K562 (cell line): ENCODE results near the gene RFX7. TPM values are rescaled to one million over a fixed set of nuclear protein-coding genes. Genes with fewer than 3 reads are reported as not detected.

ENCODE experiments used
- ATAC-seq: fragments of 200-7000 bp; cut with Tn5 transposase; 3 replicates; pipeline ENCODE4 v1.9.1; 2020; ENCODE audit warnings: moderate library complexity
- BruUV-seq: library from RNA; stranded (reverse); fragments of 400-500 nt; replicated peaks from 2 replicates; lab custom pipeline; 2021; lab: Mats Ljungman, UMichigan
- CTCF ChIA-PET: fragments of 300-600 bp; formaldehyde crosslinking; extraction: SDS; loops from one replicate; lab custom pipeline; 2021; ENCODE audit warnings: low intra/inter-chr PET ratio; lab: Yijun Ruan, JAX
- POLR2A ChIA-PET: fragments of 300-600, 350-650 bp; sonication (Branson Sonifier 250); formaldehyde crosslinking; extraction: SDS; loops from one replicate; lab custom pipeline; 2021; ENCODE audit warnings: antibody characterized with exemption, inconsistent platforms; lab: Yijun Ruan, JAX
- DNase-seq, 4 experiments: peaks; one replicate each; pipeline versions ENCODE4 v3.0.0 to v3.0.0-alpha.2; 2011 to 2018; ENCODE audit warnings: low spot score in 3 of 4, mixed read lengths in 3 of 4; ENCODE audit errors: extremely low read depth in 1 of 4
- FAIRE-seq: peaks from 2 replicates; lab custom pipeline; 2011; peaks lifted over from hg19 to GRCh38; lab: Jason Lieb, UNC
- H2AFZ ChIP-seq: 2 replicates; pipeline ENCODE4 v1.6.0; 2011; ENCODE audit warnings: low read depth, low read length, control low read depth, inconsistent platforms
- H3K27ac ChIP-seq: fragments of 200-600 bp; 3 replicates; pipeline ENCODE4 v1.8.0; 2011; ENCODE audit warnings: low read depth, mild to moderate bottlenecking, control low read depth, inconsistent platforms, low read length, moderate library complexity, mixed read lengths; ENCODE audit errors: extremely low read depth
- H3K27me3 ChIP-seq, 2 experiments: fragments of 300-600 bp in 1 of 2; 2 replicates in 1 of 2; 3 replicates in 1 of 2; pipeline versions ENCODE4 v1.6.0 to v1.8.0; 2011; ENCODE audit warnings: inconsistent platforms in 2 of 2, low read length in 2 of 2, mild to moderate bottlenecking in 1 of 2, mixed read lengths in 1 of 2, moderate library complexity in 1 of 2; ENCODE audit not compliant: control insufficient read depth in 2 of 2, insufficient read depth in 2 of 2
- H3K36me3 ChIP-seq: fragments of 300-600 bp; 3 replicates; pipeline ENCODE4 v1.8.0; 2011; ENCODE audit warnings: mild to moderate bottlenecking, low read length, inconsistent platforms; ENCODE audit not compliant: control insufficient read depth, insufficient read depth
- H3K4me1 ChIP-seq, 2 experiments: fragments of 200-600 bp in 1 of 2; replicated peaks in 1 of 2; 2 replicates in 1 of 2; 3 replicates in 1 of 2; pipeline versions ENCODE4 v1.5.1 to v1.8.0; 2011; ENCODE audit warnings: inconsistent platforms in 2 of 2, low read length in 2 of 2, mild to moderate bottlenecking in 1 of 2, mixed read lengths in 1 of 2, moderate library complexity in 1 of 2; ENCODE audit not compliant: control insufficient read depth in 2 of 2, insufficient read depth in 2 of 2
- H3K4me2 ChIP-seq: 2 replicates; pipeline ENCODE4 v1.6.1; 2011; ENCODE audit warnings: low read length, control low read depth, inconsistent platforms, mixed read lengths; ENCODE audit not compliant: insufficient read depth
- H3K4me3 ChIP-seq: fragments of 200-600 bp; sonication (generic), shearing (Covaris generic); 2 replicates; pipeline ENCODE4 v1.5.1; 2016; ENCODE audit warnings: control low read depth, inconsistent platforms
- H3K79me2 ChIP-seq: fragments of 200-600 bp; 3 replicates; pipeline ENCODE4 v1.8.0; 2011; ENCODE audit warnings: low read length, inconsistent platforms; ENCODE audit not compliant: control insufficient read depth, insufficient read depth
- H3K9ac ChIP-seq, 2 experiments: 2 replicates each; pipeline versions ENCODE4 v1.6.0 to v1.6.1; 2011; ENCODE audit warnings: low read depth in 2 of 2, low read length in 2 of 2, control low read depth in 1 of 2, inconsistent platforms in 1 of 2, mild to moderate bottlenecking in 1 of 2, mixed read lengths in 1 of 2; ENCODE audit not compliant: insufficient read depth in 1 of 2
- H3K9me1 ChIP-seq: one replicate; pipeline ENCODE4 v1.6.0; 2011; ENCODE audit warnings: inconsistent platforms, mild to moderate bottlenecking, low read length, moderate library complexity; ENCODE audit not compliant: control insufficient read depth, insufficient read depth
- H3K9me3 ChIP-seq: replicated peaks from 2 replicates; pipeline ENCODE4 v1.5.1; 2011; ENCODE audit warnings: low read depth, low read length, inconsistent platforms; ENCODE audit not compliant: control insufficient read depth, insufficient read depth
- H4K20me1 ChIP-seq: replicated peaks from 2 replicates; pipeline ENCODE4 v1.6.1; 2011; ENCODE audit warnings: low read length, inconsistent platforms, mixed read lengths; ENCODE audit not compliant: control insufficient read depth, insufficient read depth
- C11orf30 ChIP-seq: fragments of 450-650 bp; IDR thresholded peaks from 2 replicates; pipeline ENCODE4 v1.6.1; 2016; ENCODE audit warnings: low read depth, mild to moderate bottlenecking
- KDM4B ChIP-seq, 2 experiments: fragments of 450-650 bp in 1 of 2; sonication (generic) in 1 of 2; IDR thresholded peaks; 2 replicates each; pipeline ENCODE4 v1.6.1; 2016 to 2017; ENCODE audit warnings: borderline replicate concordance in 2 of 2, antibody characterized with exemption in 1 of 2, low read depth in 1 of 2, mild to moderate bottlenecking in 1 of 2
- MAFF ChIP-seq: IDR thresholded peaks from 2 replicates; pipeline ENCODE4 v1.6.1; 2012; ENCODE audit warnings: low read length, improper control_type of control experiment
- MAFG ChIP-seq: fragments of 450-650 bp; conservative IDR thresholded peaks from 2 replicates; pipeline ENCODE4 v1.6.1; 2016; ENCODE audit warnings: missing genetic modification characterization, missing compliant biosample characterization
- MAFK ChIP-seq: IDR thresholded peaks from 2 replicates; pipeline ENCODE4 v1.6.1; 2011; ENCODE audit warnings: low read length, improper control_type of control experiment
- RAD21 ChIP-seq, 2 experiments: fragments of 250-450 bp in 1 of 2; fragments of 450-650 bp in 1 of 2; sonication (Bioruptor Pico) in 1 of 2; formaldehyde crosslinking in 1 of 2; IDR thresholded peaks in 1 of 2; conservative IDR thresholded peaks in 1 of 2; 2 replicates each; pipeline versions ENCODE4 v1.4.0 to v1.8.0; 2020 to 2022; ENCODE audit warnings: mild to moderate bottlenecking in 2 of 2, moderate library complexity in 1 of 2
- ZBTB7A ChIP-seq: IDR thresholded peaks from 2 replicates; pipeline ENCODE4 v1.6.1; 2011; ENCODE audit warnings: low read depth, mild to moderate bottlenecking, low read length, moderate library complexity, borderline replicate concordance; ENCODE audit not compliant: control insufficient read depth
- ZNF316 ChIP-seq: fragments of 450-650 bp; IDR thresholded peaks from 2 replicates; pipeline ENCODE4 v1.6.1; 2016
- WGBS: fragments of 100-300 bp; shearing (Covaris generic); methylation state at CpG from one replicate; pipeline ENCODE4 v1.1.6; 2016; ENCODE audit warnings: low coverage, mixed read lengths; ENCODE audit not compliant: insufficient coverage; ENCODE audit errors: missing lambda C conversion rate; 5-methylcytosine and 5-hydroxymethylcytosine counted together
- in situ Hi-C: fragments of 300-500 bp; cut with MboI; formaldehyde crosslinking; loops from 4 replicates; pipeline ENCODE4 v1.15.0; 2018; ENCODE audit warnings: inconsistent platforms, mixed read lengths
- intact Hi-C: fragments of 100-400 bp; cut with micrococcal nuclease; formaldehyde crosslinking; loops from 2 replicates; pipeline ENCODE4 v1.14.2; 2022
- polyA plus RNA-seq, 8 experiments: library from polyadenylated mRNA; depleted of rRNA in 4 of 8; stranded (reverse) in 5 of 8; unstranded in 3 of 8; fragments of >200 nt; fragmentation: Nextera tagmentation in 2 of 8; fragmentation: Illumina TruSeq in 1 of 8; extraction: Ambion mirVana in 2 of 8; extraction: Trizol in 1 of 8; gene quantifications; 2 replicates each; pipeline versions ENCODE4 v1.2.1 to v1.2.3, GENCODE V29; 2011 to 2014; ENCODE audit warnings: inconsistent platforms in 1 of 8, missing spikeins in 1 of 8
- total RNA-seq, 7 experiments: library from RNA; depleted of rRNA in 6 of 7; stranded (reverse); fragments of >200 nt in 6 of 7; fragmentation: Illumina TruSeq in 2 of 7; extraction: Trizol in 2 of 7; gene quantifications; 2 replicates each; pipeline versions ENCODE4 v1.2.1 to v1.2.3, GENCODE V29; 2011 to 2021; ENCODE audit warnings: low replicate concordance in 1 of 7
- TF ChIP-seq, protein P1 (sequence below): fragments of 450-650 bp; formaldehyde crosslinking; IDR thresholded peaks from 2 replicates; pipeline ENCODE4 v1.4.0; 2020; ENCODE audit warnings: mild to moderate bottlenecking, mixed read lengths
- TF ChIP-seq, protein P2 (sequence below): IDR thresholded peaks from 3 replicates; pipeline ENCODE4 v1.6.1; 2011; ENCODE audit warnings: borderline replicate concordance, mild to moderate bottlenecking; ENCODE audit not compliant: insufficient read length, insufficient read depth
- TF ChIP-seq, protein P3 (sequence below), 3 experiments: IDR thresholded peaks in 2 of 3; conservative IDR thresholded peaks in 1 of 3; 2 replicates each; pipeline ENCODE4 v1.5.1; 2011 to 2012; ENCODE audit warnings: low read length in 3 of 3, mild to moderate bottlenecking in 3 of 3, control low read depth in 2 of 3, improper control_type of control experiment in 1 of 3, inconsistent platforms in 1 of 3, low read depth in 1 of 3, mixed read lengths in 1 of 3, moderate library complexity in 1 of 3; ENCODE audit not compliant: insufficient read depth in 2 of 3

Gene RFX7
- total and polyA plus RNA-seq, 9 of the 15 experiments (the other 6 are each of a cell fraction or from before 2014, with no cell fraction given) = 2.4 to 17.9 (median 6.3) TPM

DNA sequence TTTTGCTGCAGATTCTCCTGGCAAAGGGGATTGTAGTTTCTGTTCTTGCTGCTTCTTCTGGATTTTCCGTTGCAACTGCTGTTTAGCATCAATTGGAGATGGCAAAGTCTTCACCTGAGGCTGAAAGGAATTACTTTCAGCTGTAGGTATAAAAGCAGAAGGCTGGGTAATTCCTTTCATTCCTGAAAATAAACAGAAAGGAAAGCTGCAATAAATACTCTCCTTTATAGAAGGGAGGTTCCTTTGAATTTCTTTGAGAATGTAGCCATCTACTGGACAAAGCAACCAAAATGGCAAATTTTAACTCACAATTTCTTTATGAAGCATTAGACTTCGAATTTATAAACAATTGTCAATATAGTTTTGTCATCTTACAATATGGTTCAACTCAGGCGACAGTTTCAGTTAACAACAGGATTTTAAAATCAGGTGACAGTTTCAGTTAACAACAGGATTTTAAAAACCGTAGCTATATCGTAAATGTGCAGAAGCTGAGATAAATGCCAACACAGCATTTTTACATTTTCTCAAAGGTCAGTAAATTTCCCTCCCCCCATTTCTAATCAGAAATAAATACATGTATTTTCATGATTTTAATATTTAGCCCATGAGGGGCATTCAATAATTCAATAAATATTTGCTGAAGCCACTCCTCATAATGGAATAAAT is 145.3 kb downstream of the RFX7 start:
- peaks cover 79% of the 10 kb centered on the region for H3K36me3 ChIP-seq
- no peak overlapping the region for H2AFZ ChIP-seq
- no peak overlapping the region for H3K9ac ChIP-seq
- no peak overlapping the region for H3K27ac ChIP-seq
- TF ChIP-seq ZNF316 = peak; percentile 94
- TF ChIP-seq MAFK = peak; percentile 96
- TF ChIP-seq, protein P1, sequence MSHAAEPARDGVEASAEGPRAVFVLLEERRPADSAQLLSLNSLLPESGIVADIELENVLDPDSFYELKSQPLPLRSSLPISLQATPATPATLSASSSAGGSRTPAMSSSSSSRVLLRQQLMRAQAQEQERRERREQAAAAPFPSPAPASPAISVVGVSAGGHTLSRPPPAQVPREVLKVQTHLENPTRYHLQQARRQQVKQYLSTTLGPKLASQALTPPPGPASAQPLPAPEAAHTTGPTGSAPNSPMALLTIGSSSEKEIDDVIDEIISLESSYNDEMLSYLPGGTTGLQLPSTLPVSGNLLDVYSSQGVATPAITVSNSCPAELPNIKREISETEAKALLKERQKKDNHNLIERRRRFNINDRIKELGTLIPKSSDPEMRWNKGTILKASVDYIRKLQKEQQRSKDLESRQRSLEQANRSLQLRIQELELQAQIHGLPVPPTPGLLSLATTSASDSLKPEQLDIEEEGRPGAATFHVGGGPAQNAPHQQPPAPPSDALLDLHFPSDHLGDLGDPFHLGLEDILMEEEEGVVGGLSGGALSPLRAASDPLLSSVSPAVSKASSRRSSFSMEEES (CRISPR knock-in tag) = no peak
- peak; percentile 93 for TF ChIP-seq C11orf30
- TF ChIP-seq KDM4B (IDR thresholded peaks at IDR 0.05; ENCODE audit: borderline replicate concordance in 2 of 2, low read depth in 1 of 2) = no peak
- peak; percentile 94 for TF ChIP-seq MAFF
- TF ChIP-seq MAFG (tag) = peak; percentile 93
- TF ChIP-seq, protein P2, sequence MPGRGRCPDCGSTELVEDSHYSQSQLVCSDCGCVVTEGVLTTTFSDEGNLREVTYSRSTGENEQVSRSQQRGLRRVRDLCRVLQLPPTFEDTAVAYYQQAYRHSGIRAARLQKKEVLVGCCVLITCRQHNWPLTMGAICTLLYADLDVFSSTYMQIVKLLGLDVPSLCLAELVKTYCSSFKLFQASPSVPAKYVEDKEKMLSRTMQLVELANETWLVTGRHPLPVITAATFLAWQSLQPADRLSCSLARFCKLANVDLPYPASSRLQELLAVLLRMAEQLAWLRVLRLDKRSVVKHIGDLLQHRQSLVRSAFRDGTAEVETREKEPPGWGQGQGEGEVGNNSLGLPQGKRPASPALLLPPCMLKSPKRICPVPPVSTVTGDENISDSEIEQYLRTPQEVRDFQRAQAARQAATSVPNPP = no peak
- TF ChIP-seq, protein P3, sequence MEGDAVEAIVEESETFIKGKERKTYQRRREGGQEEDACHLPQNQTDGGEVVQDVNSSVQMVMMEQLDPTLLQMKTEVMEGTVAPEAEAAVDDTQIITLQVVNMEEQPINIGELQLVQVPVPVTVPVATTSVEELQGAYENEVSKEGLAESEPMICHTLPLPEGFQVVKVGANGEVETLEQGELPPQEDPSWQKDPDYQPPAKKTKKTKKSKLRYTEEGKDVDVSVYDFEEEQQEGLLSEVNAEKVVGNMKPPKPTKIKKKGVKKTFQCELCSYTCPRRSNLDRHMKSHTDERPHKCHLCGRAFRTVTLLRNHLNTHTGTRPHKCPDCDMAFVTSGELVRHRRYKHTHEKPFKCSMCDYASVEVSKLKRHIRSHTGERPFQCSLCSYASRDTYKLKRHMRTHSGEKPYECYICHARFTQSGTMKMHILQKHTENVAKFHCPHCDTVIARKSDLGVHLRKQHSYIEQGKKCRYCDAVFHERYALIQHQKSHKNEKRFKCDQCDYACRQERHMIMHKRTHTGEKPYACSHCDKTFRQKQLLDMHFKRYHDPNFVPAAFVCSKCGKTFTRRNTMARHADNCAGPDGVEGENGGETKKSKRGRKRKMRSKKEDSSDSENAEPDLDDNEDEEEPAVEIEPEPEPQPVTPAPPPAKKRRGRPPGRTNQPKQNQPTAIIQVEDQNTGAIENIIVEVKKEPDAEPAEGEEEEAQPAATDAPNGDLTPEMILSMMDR (IDR thresholded peaks at IDR 0.05 in 2 of 3, conservative IDR thresholded peaks at IDR 0.05 in 1 of 3; ENCODE audit: insufficient read depth in 2 of 3, low read depth in 1 of 3, low read length in 3 of 3) = peak in 1 of 3 experiments; percentile 19; a peak in 1 of 6 replicates
- no peak for TF ChIP-seq ZBTB7A
- TF ChIP-seq RAD21 (CRISPR knock-in tag; conservative IDR thresholded peaks at IDR 0.05 in 1 of 2, IDR thresholded peaks at IDR 0.05 in 1 of 2) = peak; percentile 37
- ATAC-seq = no peak
- H3K4me1 ChIP-seq = no peaks in the 10 kb centered on the region
- no peaks in the 10 kb centered on the region for H3K79me2 ChIP-seq
- no peak overlapping the region for H3K4me2 ChIP-seq
- 78% methylated on average over 5 of the region's 5 CpGs for WGBS
- H3K4me3 ChIP-seq = no peak overlapping the region
- in situ Hi-C loops = no loop called here
- BruUV-seq = no TSS peak
- intact Hi-C loops = loop anchor here (10.0 kb wide), 1 partner anchor 146 kb away; the partner anchor contains the start of gene RFX7
- ChIA-PET CTCF (no interaction called here), POLR2A (interaction anchor here (1.1 kb wide), 1 partner anchor 14 kb away, joined by 3 read pairs; no protein-coding TSS in a partner anchor)
- DNase-seq = no peak
- peak; percentile 6 for FAIRE-seq
- no peaks in the 10 kb centered on the region for H4K20me1 ChIP-seq
- no peaks in the 10 kb centered on the region for H3K27me3 ChIP-seq
- H3K9me1 ChIP-seq = no peaks in the 10 kb centered on the region
- no peaks in the 10 kb centered on the region for H3K9me3 ChIP-seq
